IMR-90 (cell line): Measurements from ENCODE around the gene USP24.

ENCODE experiments used
- MAZ ChIP-seq: IDR thresholded peaks from 2 replicates; pipeline ENCODE4 v1.6.1; 2012; ENCODE audit warnings: low read depth, mild to moderate bottlenecking, low read length, improper control_type of control experiment, moderate library complexity, borderline replicate concordance
- POLR2A ChIP-seq: IDR thresholded peaks from 2 replicates; pipeline ENCODE4 v1.6.1; 2012; ENCODE audit warnings: mild to moderate bottlenecking, low read depth, low read length
- TF ChIP-seq, protein P1 (sequence below): conservative IDR thresholded peaks from 2 replicates; pipeline ENCODE4 v1.5.1; 2012; ENCODE audit warnings: mild to moderate bottlenecking, low read depth, low read length, improper control_type of control experiment

DNA sequence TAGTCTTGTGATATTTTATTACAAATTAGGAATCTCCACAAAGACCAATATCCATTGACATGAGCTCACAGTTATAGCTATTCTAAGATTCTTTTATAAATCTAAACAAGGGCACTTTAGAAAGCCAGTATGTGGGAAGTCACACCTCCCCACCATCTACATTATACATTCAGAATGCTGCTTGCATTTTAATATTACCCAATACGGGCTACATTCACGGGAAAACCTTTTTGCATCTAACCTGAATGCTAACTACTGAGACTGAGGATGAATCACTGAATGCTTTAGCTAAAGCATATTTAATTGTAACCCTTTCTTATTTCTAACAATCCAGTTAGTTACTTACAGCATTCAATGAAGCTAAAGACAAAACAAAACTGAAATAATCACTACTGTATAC, 122.7 kb downstream of the USP24 start:
- no peak for TF ChIP-seq MAZ
- no peak for TF ChIP-seq POLR2A
- TF ChIP-seq, protein P1, sequence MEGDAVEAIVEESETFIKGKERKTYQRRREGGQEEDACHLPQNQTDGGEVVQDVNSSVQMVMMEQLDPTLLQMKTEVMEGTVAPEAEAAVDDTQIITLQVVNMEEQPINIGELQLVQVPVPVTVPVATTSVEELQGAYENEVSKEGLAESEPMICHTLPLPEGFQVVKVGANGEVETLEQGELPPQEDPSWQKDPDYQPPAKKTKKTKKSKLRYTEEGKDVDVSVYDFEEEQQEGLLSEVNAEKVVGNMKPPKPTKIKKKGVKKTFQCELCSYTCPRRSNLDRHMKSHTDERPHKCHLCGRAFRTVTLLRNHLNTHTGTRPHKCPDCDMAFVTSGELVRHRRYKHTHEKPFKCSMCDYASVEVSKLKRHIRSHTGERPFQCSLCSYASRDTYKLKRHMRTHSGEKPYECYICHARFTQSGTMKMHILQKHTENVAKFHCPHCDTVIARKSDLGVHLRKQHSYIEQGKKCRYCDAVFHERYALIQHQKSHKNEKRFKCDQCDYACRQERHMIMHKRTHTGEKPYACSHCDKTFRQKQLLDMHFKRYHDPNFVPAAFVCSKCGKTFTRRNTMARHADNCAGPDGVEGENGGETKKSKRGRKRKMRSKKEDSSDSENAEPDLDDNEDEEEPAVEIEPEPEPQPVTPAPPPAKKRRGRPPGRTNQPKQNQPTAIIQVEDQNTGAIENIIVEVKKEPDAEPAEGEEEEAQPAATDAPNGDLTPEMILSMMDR, result no peak
